T-cell (primary cell): ENCODE measurements around the gene EFCAB6. TPM values are rescaled to one million over a fixed set of nuclear protein-coding genes. Genes with fewer than 3 reads are reported as not detected.

Experiments used
- ATAC-seq, 4 experiments: fragments of 200-7000 bp in 3 of 4; fragments of 150-1000 bp in 1 of 4; cut with Tn5 transposase; replicated peaks in 1 of 4; 1 replicate in 3 of 4; 2 replicates in 1 of 4; pipeline ENCODE4 v1.10.0; 2021; ENCODE audit warnings: moderate library complexity in 3 of 4, mild to moderate bottlenecking in 2 of 4, moderate number of reproducible peaks in 1 of 4
- CTCF ChIA-PET, 2 donors: fragments of 300-600 bp; sonication (Branson Sonifier 250); formaldehyde crosslinking; loops; one replicate each; lab custom pipeline; 2022; ENCODE audit warnings: antibody characterized with exemption in 2 of 2; lab: Charles Lee
- POLR2A ChIA-PET, 2 donors: fragments of 300-600 bp; sonication (Branson Sonifier 250); formaldehyde crosslinking; loops; one replicate each; lab custom pipeline; 2022; ENCODE audit warnings: antibody characterized with exemption in 2 of 2; lab: Charles Lee
- DNase-seq, 35 experiments: peaks; one replicate each; pipeline versions ENCODE4 v3.0.0 to v3.0.0-alpha.2; 2013 to 2023
- H3K27ac ChIP-seq: one replicate; pipeline ENCODE4 v1.5.1; 2013; ENCODE audit warnings: low read length
- H3K27me3 ChIP-seq, 2 experiments: replicated peaks in 1 of 2; 1 replicate in 1 of 2; 2 replicates in 1 of 2; pipeline versions ENCODE4 v1.6.1 to v1.7.0; 2013; ENCODE audit warnings: low read length in 1 of 2, mixed read lengths in 1 of 2; ENCODE audit not compliant: control insufficient read depth in 2 of 2, insufficient read depth in 2 of 2; ENCODE audit errors: extremely low read depth in 1 of 2
- H3K36me3 ChIP-seq, 2 donors: 1 replicate in 1 of 2; 2 replicates in 1 of 2; pipeline versions ENCODE4 v1.6.1 to v1.7.0; 2013; ENCODE audit warnings: low read length in 1 of 2; ENCODE audit not compliant: control insufficient read depth in 2 of 2, insufficient read depth in 1 of 2; ENCODE audit errors: extremely low read depth in 1 of 2
- H3K4me1 ChIP-seq, 2 experiments: 1 replicate in 1 of 2; 2 replicates in 1 of 2; pipeline versions ENCODE4 v1.6.1 to v1.7.0; 2013; ENCODE audit warnings: low read length in 2 of 2, mixed read lengths in 1 of 2; ENCODE audit not compliant: insufficient read depth in 2 of 2, control insufficient read depth in 1 of 2; ENCODE audit errors: extremely low read depth in 1 of 2
- H3K4me3 ChIP-seq, 2 donors: 1 replicate in 1 of 2; 2 replicates in 1 of 2; pipeline versions ENCODE4 v1.5.1 to v1.7.0; 2013; ENCODE audit warnings: mild to moderate bottlenecking in 2 of 2, low read length in 1 of 2, moderate library complexity in 1 of 2; ENCODE audit not compliant: control insufficient read depth in 1 of 2; ENCODE audit errors: extremely low read depth in 1 of 2
- H3K9me3 ChIP-seq: 2 replicates; pipeline ENCODE4 v1.7.0; 2013
- H3K27ac Mint-ChIP-seq, 2 donors: one replicate each; pipeline ENCODE4 v1.8.0; 2020 to 2021; ENCODE audit warnings: mild to moderate bottlenecking in 2 of 2, mixed read lengths in 2 of 2
- H3K27me3 Mint-ChIP-seq, 2 donors: one replicate each; pipeline ENCODE4 v1.8.0; 2021 to 2022; ENCODE audit warnings: mixed read lengths in 2 of 2
- H3K36me3 Mint-ChIP-seq: one replicate; pipeline ENCODE4 v1.8.0; 2021; ENCODE audit warnings: mixed read lengths
- H3K4me1 Mint-ChIP-seq, 3 donors: one replicate each; pipeline ENCODE4 v1.8.0; 2020 to 2022; ENCODE audit warnings: mixed read lengths in 3 of 3, mild to moderate bottlenecking in 1 of 3
- H3K4me3 Mint-ChIP-seq, 3 donors: one replicate each; pipeline ENCODE4 v1.8.0; 2020 to 2022; ENCODE audit warnings: mild to moderate bottlenecking in 3 of 3, mixed read lengths in 3 of 3, moderate library complexity in 3 of 3
- H3K9me3 Mint-ChIP-seq, 3 donors: one replicate each; pipeline ENCODE4 v1.8.0; 2020 to 2022; ENCODE audit warnings: mixed read lengths in 3 of 3
- WGBS: methylation state at CpG from one replicate; pipeline ENCODE4 v1.1.5; 2013; ENCODE audit warnings: missing lambda C conversion rate; ENCODE audit not compliant: insufficient coverage; 5-methylcytosine and 5-hydroxymethylcytosine counted together
- total RNA-seq, 35 experiments: library from RNA in 6 of 35; stranded (reverse) in 6 of 35; fragments of 120-200 nt in 1 of 35; gene quantifications; one replicate each; pipeline versions ENCODE4 v1.2.1 to v1.2.4 and lab custom pipeline; 2013 to 2026

The EFCAB6 gene
- total RNA-seq, 5 donors from 2014 or later (not counting 1 experiment from before 2014, with no cell fraction given): 0.26 to 0.89 (median 0.53) TPM

DNA sequence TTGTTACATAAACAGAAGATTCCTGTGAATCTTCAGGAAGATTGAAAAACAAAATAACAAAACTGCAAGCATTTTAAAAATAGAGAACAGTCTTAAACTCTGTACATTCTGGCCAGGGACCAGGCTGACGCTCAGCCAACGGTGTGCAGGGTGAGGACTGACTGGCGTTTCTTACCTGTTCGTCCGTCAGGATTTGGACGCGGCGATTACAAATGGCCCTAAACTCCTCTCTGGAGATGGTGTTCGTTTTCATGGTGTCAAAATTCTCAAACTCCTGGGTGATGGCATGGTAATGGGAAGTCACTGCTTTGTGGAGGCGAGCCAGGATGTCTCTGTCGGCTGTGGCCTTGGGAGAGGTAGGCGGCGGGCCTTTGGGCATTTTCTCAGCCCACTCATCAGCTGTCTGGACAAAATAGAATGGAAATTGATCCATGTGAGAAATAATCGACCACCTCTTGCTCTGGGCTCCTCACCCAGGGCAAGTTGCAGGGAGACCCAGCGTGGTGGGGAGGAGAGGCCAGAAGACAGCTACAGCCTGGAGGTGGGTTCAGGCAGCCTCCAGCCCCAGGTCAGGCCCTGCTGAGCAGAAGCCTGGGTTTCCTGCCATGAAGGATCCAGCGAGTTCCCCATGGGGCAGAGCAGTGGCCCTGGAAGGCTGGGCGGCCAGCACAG lies 257.3 kb downstream of the EFCAB6 start:
- no peaks in the 10 kb centered on the region for H3K36me3 Mint-ChIP-seq
- H3K27ac ChIP-seq: no peak overlapping the region
- ChIA-PET POLR2A (no interaction called here), CTCF (no interaction called here)
- H3K27ac Mint-ChIP-seq: no peak overlapping the region
- H3K36me3 ChIP-seq: no peaks in the 10 kb centered on the region
- H3K4me1 Mint-ChIP-seq: no peaks in the 10 kb centered on the region
- ATAC-seq (no peak), DNase-seq (no peak)
- H3K27me3 Mint-ChIP-seq: peaks cover 5 to 20% of the 10 kb centered on the region in 2 donors
- H3K4me3 Mint-ChIP-seq: no peak overlapping the region
- H3K9me3 Mint-ChIP-seq: peaks cover 0 to 5% (median 0%) of the 10 kb centered on the region in 3 donors
- H3K9me3 ChIP-seq: no peaks in the 10 kb centered on the region
- no peak overlapping the region for H3K4me3 ChIP-seq
- peaks cover 0 to 16% of the 10 kb centered on the region in 2 experiments for H3K27me3 ChIP-seq
- 86% methylated on average over 12 of the region's 17 CpGs for WGBS
- no peaks in the 10 kb centered on the region for H3K4me1 ChIP-seq

DNA sequence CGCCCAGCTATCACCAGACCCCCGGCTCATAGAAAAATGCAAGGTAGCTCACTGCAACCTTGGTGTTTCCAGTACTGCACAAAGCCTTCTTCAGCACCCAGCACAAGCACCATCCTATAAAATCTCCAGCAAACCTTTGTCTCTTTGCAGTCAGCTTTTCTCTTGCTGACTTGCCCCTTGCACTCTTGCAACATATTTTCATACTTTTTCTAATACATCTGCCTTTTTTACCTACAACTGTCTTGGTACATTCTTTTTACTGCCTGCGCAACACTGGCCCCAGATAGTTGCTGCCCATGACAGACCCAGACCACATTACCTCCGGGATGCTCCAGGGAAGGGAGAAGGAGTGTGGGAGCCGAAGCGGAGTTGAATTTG lies 257.9 kb downstream of the EFCAB6 start:
- Histone ChIP-seq H3K27ac (no peak overlapping the region), H3K4me3 (no peak overlapping the region), H3K36me3 (no peaks in the 10 kb centered on the region), H3K4me1 (no peaks in the 10 kb centered on the region), H3K9me3 (no peaks in the 10 kb centered on the region), H3K27me3 (peaks cover 0 to 16% of the 10 kb centered on the region in 2 experiments)
- CTCF ChIA-PET: no interaction called here
- Mint-ChIP-seq H3K4me1 (no peaks in the 10 kb centered on the region), H3K36me3 (no peaks in the 10 kb centered on the region), H3K4me3 (no peak overlapping the region), H3K9me3 (peaks cover 0 to 5% (median 0%) of the 10 kb centered on the region in 3 donors), H3K27me3 (peaks cover 5 to 20% of the 10 kb centered on the region in 2 donors), H3K27ac (no peak overlapping the region)
- POLR2A ChIA-PET: no interaction called here
- DNase-seq (no peak), ATAC-seq (no peak)
- 80% methylated on average over 2 of the region's 6 CpGs for WGBS

DNA sequence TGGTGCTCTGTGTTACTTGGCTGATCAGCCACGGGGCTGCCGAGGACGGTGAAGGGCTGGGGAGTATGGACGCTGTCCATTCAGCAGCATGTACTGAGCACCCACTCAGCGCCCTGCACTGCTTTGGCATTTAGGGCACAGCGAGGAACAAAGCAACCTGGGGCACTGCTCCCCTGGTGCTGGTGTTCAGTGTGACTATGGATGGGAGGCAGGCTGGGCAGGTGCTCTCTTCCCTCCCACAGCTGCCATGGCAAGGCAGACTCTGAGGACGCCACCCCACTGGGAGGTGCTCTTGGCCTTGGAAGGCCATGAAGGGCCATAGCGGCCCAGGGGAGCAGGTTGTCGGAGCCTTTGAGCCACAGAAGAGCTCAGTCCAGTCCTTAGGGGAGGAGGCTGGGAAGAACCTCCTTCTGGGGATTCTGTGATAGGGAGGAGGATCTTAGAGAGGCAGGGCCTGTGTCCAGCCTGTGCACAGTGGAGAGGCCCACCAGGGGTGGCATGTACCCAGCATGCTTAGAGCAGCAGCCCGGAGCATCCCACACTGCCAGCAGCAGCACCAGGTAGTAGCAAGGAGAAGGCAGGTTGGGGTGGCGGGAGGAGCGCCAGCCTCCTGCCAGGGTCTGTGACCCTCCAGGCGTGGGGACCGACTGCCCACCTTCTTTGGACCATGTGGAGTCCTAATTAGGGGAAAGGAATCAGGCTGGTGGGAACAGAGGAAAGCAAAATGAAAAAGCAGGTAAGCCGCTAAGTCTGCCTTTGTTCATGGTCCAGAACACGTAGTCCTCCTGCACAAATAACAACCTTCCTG lies 258.4 kb downstream of the EFCAB6 start:
- peaks cover 5 to 20% of the 10 kb centered on the region in 2 donors for H3K27me3 Mint-ChIP-seq
- Histone ChIP-seq H3K36me3 (no peaks in the 10 kb centered on the region), H3K27me3 (peaks cover 0 to 16% of the 10 kb centered on the region in 2 experiments), H3K4me1 (no peaks in the 10 kb centered on the region), H3K4me3 (no peak overlapping the region), H3K9me3 (no peaks in the 10 kb centered on the region), H3K27ac (no peak overlapping the region)
- no peak for DNase-seq
- H3K27ac Mint-ChIP-seq: no peak overlapping the region
- H3K4me1 Mint-ChIP-seq: no peaks in the 10 kb centered on the region
- ChIA-PET CTCF (no interaction called here), POLR2A (no interaction called here)
- peaks cover 0 to 2% (median 0%) of the 10 kb centered on the region in 3 donors for H3K9me3 Mint-ChIP-seq
- H3K36me3 Mint-ChIP-seq: no peaks in the 10 kb centered on the region
- H3K4me3 Mint-ChIP-seq: no peak overlapping the region
- WGBS: 86% methylated on average over 15 of the region's 16 CpGs
- ATAC-seq: no peak

DNA sequence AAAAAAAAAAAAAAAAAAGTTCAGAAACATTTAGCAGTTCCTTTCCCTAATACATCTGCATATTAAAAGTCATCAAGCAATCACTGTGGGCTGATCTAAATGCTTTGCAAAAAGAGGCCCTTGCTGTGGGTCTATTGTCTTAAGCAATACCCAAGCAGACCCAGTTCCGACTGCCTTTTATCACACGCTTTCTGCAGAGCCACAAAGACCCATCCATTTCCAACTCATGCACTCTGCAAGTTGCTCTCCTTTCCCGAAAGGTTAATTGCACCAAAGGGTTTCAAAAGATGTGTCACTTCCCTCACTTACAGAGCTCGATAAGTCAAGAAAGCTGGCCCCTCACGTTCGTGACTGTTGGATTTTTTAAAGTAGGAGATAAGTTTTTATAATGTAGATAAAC lies 261.4 kb downstream of the EFCAB6 start:
- peaks cover 2 to 18% of the 10 kb centered on the region in 2 donors for H3K27me3 Mint-ChIP-seq
- 86% methylated on average over 2 of the region's 6 CpGs for WGBS
- Histone ChIP-seq H3K9me3 (no peaks in the 10 kb centered on the region), H3K27me3 (peaks cover 0 to 9% of the 10 kb centered on the region in 2 experiments), H3K36me3 (no peaks in the 10 kb centered on the region), H3K27ac (no peak overlapping the region), H3K4me3 (no peak overlapping the region), H3K4me1 (no peaks in the 10 kb centered on the region)
- H3K36me3 Mint-ChIP-seq: no peaks in the 10 kb centered on the region
- no peak overlapping the region for H3K27ac Mint-ChIP-seq
- peaks cover 0 to 2% (median 0%) of the 10 kb centered on the region in 3 donors for H3K9me3 Mint-ChIP-seq
- no peaks in the 10 kb centered on the region for H3K4me1 Mint-ChIP-seq
- ATAC-seq: no peak
- ChIA-PET CTCF (no interaction called here), POLR2A (no interaction called here)
- DNase-seq: no peak
- no peak overlapping the region for H3K4me3 Mint-ChIP-seq

DNA sequence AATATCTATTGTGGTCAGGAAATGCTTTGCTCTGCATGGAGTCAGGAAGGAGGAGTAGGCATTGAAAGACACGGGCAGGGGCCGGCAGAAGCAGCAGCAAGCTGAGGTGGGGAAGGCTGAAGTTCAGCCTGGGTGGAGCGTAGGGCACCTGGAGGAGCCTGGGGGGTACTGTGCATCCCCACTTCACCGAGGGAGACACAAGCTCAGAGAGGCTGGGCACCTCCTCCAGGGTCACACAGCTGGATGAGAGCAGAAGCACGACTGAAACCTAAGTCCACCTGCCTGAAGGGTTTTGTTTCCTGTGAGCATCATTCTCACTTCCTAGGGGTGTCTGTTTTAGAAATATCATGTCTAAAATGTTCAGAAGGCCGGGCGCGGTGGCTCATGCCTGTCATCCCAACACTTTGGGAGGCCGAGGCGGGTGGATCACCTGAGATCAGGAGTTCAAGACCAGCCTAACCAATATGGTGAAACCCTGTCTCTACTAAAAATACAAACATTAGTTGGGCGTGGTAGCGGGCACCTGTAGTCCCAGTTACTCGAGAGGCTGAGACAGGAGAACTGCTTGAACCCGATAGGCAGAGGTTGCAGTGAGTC lies 262.0 kb downstream of the EFCAB6 start:
- Mint-ChIP-seq H3K27ac (no peak overlapping the region), H3K27me3 (peaks cover 0 to 13% of the 10 kb centered on the region in 2 donors), H3K4me1 (no peaks in the 10 kb centered on the region), H3K4me3 (no peak overlapping the region), H3K36me3 (no peaks in the 10 kb centered on the region), H3K9me3 (peaks cover 0 to 2% (median 0%) of the 10 kb centered on the region in 3 donors)
- CTCF ChIA-PET: no interaction called here
- 77% methylated on average over 6 of the region's 14 CpGs for WGBS
- H3K27ac ChIP-seq: no peak overlapping the region
- DNase-seq (peak in 1 of 35 experiments; percentile 9), ATAC-seq (no peak)
- H3K27me3 ChIP-seq: peaks cover 0 to 10% of the 10 kb centered on the region in 2 experiments
- POLR2A ChIA-PET: no interaction called here
- H3K9me3 ChIP-seq: no peaks in the 10 kb centered on the region
- H3K36me3 ChIP-seq: no peaks in the 10 kb centered on the region
- H3K4me3 ChIP-seq: no peak overlapping the region
- H3K4me1 ChIP-seq: no peaks in the 10 kb centered on the region

DNA sequence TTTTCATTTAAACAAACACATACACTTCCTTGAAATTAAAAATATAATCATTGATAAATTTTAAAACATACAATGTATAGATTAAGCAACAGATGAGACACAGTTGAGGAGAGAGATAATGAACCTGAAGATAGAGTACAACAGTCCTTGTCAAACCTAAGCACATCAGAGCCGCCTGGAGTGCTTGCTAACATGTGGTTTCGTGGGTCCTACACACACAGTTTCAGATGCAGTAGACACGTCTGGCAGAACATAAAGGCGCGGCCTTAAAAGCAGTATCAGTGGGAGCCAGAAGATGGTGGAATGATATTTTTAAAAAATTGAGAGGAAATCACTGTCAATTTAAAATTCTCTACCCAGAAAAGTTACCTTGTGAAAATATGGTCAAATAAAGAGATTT lies 265.9 kb downstream of the EFCAB6 start:
- ChIA-PET POLR2A (no interaction called here), CTCF (no interaction called here)
- Histone ChIP-seq H3K9me3 (no peaks in the 10 kb centered on the region), H3K4me1 (no peaks in the 10 kb centered on the region), H3K27me3 (peaks cover 0 to 25% of the 10 kb centered on the region in 2 experiments), H3K4me3 (no peak overlapping the region), H3K27ac (no peak overlapping the region), H3K36me3 (no peaks in the 10 kb centered on the region)
- ATAC-seq (no peak), DNase-seq (no peak)
- Mint-ChIP-seq H3K4me3 (no peak overlapping the region), H3K9me3 (no peaks in the 10 kb centered on the region), H3K36me3 (no peaks in the 10 kb centered on the region), H3K27ac (no peak overlapping the region), H3K4me1 (no peaks in the 10 kb centered on the region), H3K27me3 (peaks cover 4 to 17% of the 10 kb centered on the region in 2 donors)
- 33% methylated on average over 1 of the region's 5 CpGs for WGBS
